VCaP (cell line): Measurements from ENCODE around the gene GOLGA6L10.

Experiments used
- H3K27ac ChIP-seq: fragments of 450-650 bp; 2 replicates; pipeline ENCODE4 v1.5.1; 2017
- CTCF ChIP-seq: fragments of 450-650 bp; conservative IDR thresholded peaks from 2 replicates; pipeline ENCODE4 v1.5.1; 2017; ENCODE audit warnings: mild to moderate bottlenecking, moderate library complexity

The GOLGA6L10 gene

DNA sequence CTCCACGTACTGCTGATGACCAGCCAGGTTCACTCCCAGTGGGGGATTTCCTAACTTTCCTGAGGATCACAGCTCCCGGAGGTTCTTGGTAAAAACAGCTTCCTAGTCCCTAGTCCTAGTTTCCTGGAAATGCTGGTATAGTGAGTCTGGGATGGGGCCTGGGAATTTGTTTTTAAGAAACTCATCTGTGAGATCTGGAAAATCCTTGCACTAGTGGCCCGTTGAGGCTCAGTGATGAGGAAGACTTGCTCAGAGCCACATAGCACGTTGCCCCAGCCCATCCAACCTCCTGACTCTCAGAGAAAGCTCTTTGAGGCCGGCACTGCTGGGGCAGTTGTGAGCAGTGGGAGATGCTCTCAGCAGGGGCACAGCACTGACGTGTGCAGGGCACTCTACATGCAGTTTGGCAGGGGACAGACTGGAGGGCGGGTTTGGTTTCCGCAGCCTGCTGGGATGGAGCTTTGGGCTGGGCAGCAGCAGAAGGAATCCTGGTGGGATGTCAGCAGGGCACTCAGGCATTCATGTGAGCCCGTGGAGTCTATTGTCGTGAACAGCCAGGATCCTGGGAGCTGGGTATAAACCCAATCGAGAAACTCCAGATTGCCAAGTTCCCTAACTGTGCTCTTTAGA is 55.1 kb downstream of the GOLGA6L10 start:
- no peak overlapping the region for H3K27ac ChIP-seq
- TF ChIP-seq CTCF: no peak

DNA sequence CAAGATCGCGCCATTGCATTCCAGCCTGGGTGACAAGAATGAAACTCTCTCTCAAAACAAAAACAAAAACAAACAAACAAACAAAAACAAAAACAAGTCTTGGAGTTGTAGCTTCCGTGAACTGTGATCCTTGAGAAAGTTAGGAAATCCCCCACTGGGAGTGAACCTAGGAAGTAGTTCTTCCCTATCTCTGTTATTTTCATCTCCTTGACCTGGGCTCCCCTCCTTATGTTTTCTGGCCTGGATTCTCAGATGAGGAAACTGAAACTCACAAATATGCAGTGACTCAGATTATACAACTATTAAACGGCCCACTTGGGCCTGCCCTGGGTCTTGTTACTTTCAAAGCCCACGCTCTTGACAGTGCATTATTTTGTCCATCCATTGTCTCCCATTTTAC is 57.0 kb downstream of the GOLGA6L10 start:
- H3K27ac ChIP-seq: no peak overlapping the region
- no peak for TF ChIP-seq CTCF
